CD4-positive, alpha-beta T cell (primary cell): Measurements from ENCODE around the gene CAMSAP1. TPM values are rescaled to one million over a fixed set of nuclear protein-coding genes. Genes with fewer than 3 reads are reported as not detected.

ENCODE experiments used
- ATAC-seq: fragments of 200-7000 bp; cut with Tn5 transposase; one replicate; pipeline ENCODE4 v1.10.0; 2022; ENCODE audit warnings: mild to moderate bottlenecking; ENCODE audit not compliant: poor library complexity
- CTCF ChIA-PET: fragments of 350-600 bp; sonication (Branson Sonifier 250); formaldehyde crosslinking; loops from one replicate; lab custom pipeline; 2021; ENCODE audit warnings: antibody characterized with exemption, inconsistent platforms; lab: Charles Lee
- POLR2A ChIA-PET: fragments of 350-600 bp; sonication (Branson Sonifier 250); formaldehyde crosslinking; loops from one replicate; lab custom pipeline; 2021; ENCODE audit warnings: antibody characterized with exemption, inconsistent platforms; lab: Charles Lee
- DNase-seq, 14 experiments: peaks; one replicate each; pipeline ENCODE4 v3.0.0-alpha.2; 2013 to 2020; ENCODE audit warnings: mixed read lengths in 2 of 14
- H3K27ac ChIP-seq, 2 donors: one replicate each; pipeline versions ENCODE4 v1.5.1 to v1.7.0; 2013; ENCODE audit warnings: low read length in 2 of 2, low read depth in 1 of 2, mild to moderate bottlenecking in 1 of 2
- H3K27me3 ChIP-seq, 2 experiments: 1 replicate in 1 of 2; 2 replicates in 1 of 2; pipeline versions ENCODE4 v1.6.1 to v1.7.0; 2013; ENCODE audit warnings: low read length in 2 of 2, control low read depth in 1 of 2, mild to moderate bottlenecking in 1 of 2, moderate library complexity in 1 of 2; ENCODE audit not compliant: insufficient read depth in 2 of 2, control insufficient read depth in 1 of 2
- H3K36me3 ChIP-seq: one replicate; pipeline ENCODE4 v1.6.1; 2013; ENCODE audit warnings: low read length, control low read depth; ENCODE audit not compliant: insufficient read depth
- H3K4me1 ChIP-seq: one replicate; pipeline ENCODE4 v1.6.1; 2013; ENCODE audit warnings: low read length, control low read depth; ENCODE audit not compliant: insufficient read depth
- H3K4me3 ChIP-seq: one replicate; pipeline ENCODE4 v1.5.1; 2013; ENCODE audit warnings: mild to moderate bottlenecking, low read length, moderate library complexity
- H3K9me3 ChIP-seq, 2 experiments: 1 replicate in 1 of 2; 2 replicates in 1 of 2; pipeline versions ENCODE4 v1.6.1 to v1.7.0; 2013; ENCODE audit warnings: low read length in 2 of 2, mild to moderate bottlenecking in 2 of 2, control low read depth in 1 of 2, moderate library complexity in 1 of 2; ENCODE audit not compliant: control insufficient read depth in 1 of 2, insufficient read depth in 1 of 2
- H3K27ac Mint-ChIP-seq: one replicate; pipeline ENCODE4 v1.8.0; 2020; ENCODE audit warnings: mixed read lengths
- H3K27me3 Mint-ChIP-seq: one replicate; pipeline ENCODE4 v1.8.0; 2021; ENCODE audit warnings: mixed read lengths
- H3K36me3 Mint-ChIP-seq: one replicate; pipeline ENCODE4 v1.8.0; 2021; ENCODE audit warnings: low read depth, mixed read lengths
- H3K4me1 Mint-ChIP-seq: one replicate; pipeline ENCODE4 v1.8.0; 2021; ENCODE audit warnings: low read depth, mixed read lengths
- H3K4me3 Mint-ChIP-seq: one replicate; pipeline ENCODE4 v1.8.0; 2020; ENCODE audit warnings: mild to moderate bottlenecking, mixed read lengths
- H3K9me3 Mint-ChIP-seq: one replicate; pipeline ENCODE4 v1.8.0; 2020; ENCODE audit warnings: mixed read lengths
- CTCF ChIP-seq: fragments of 200-600 bp; IDR thresholded peaks from one replicate; pipeline ENCODE4 v1.8.0; 2022; ENCODE audit warnings: antibody characterized with exemption, mild to moderate bottlenecking
- intact Hi-C, 2 experiments: fragments of 100-400 bp; cut with DNase I in 1 of 2; cut with micrococcal nuclease in 1 of 2; formaldehyde crosslinking; loops; one replicate each; pipeline versions ENCODE4 v1.15.1 to v1.9.0; 2023 to 2025; cut with DNase I, micrococcal nuclease
- total RNA-seq, 174 experiments: library from RNA in 2 of 174; stranded (reverse) in 2 of 174; gene quantifications; one replicate each; pipeline ENCODE4 v1.2.3 and lab custom pipeline; 2021 to 2026

Gene CAMSAP1
- total RNA-seq, 2 experiments from 2014 or later, result 16.8 to 18.2 TPM

GRCh38 chr9:135903786-135904520 is 3.4 kb downstream of the CAMSAP1 start:
- Mint-ChIP-seq H3K36me3 (peaks cover 17% of the 10 kb centered on the region), H3K4me1 (peaks cover 61% of the 10 kb centered on the region), H3K27me3 (no peaks in the 10 kb centered on the region), H3K27ac (no peak overlapping the region), H3K4me3 (peak overlapping the region; percentile 56), H3K9me3 (peaks cover 4% of the 10 kb centered on the region)
- DNase-seq (peak in 1 of 14 experiments; percentile 0), ATAC-seq (no peak)
- H3K4me3 ChIP-seq, result no peak overlapping the region
- no peak for TF ChIP-seq CTCF
- no peaks in the 10 kb centered on the region for H3K9me3 ChIP-seq
- intact Hi-C loops, result loop anchor here in 1 of 2 experiments (10.0 kb wide), 1 partner anchor 1839 kb away; the partner anchor contains the start of gene BRD3
- ChIA-PET POLR2A (no interaction called here), CTCF (no interaction called here)
- H3K27ac ChIP-seq, result no peak overlapping the region
- no peaks in the 10 kb centered on the region for H3K27me3 ChIP-seq
- H3K36me3 ChIP-seq, result no peaks in the 10 kb centered on the region
- peaks cover 45% of the 10 kb centered on the region for H3K4me1 ChIP-seq

GRCh38 chr9:135903358-135903656 is 4.0 kb downstream of the CAMSAP1 start:
- H3K9me3 Mint-ChIP-seq, result peaks cover 6% of the 10 kb centered on the region
- no peaks in the 10 kb centered on the region for H3K27me3 Mint-ChIP-seq
- TF ChIP-seq CTCF, result no peak
- no peak for DNase-seq
- Histone ChIP-seq H3K27ac (no peak overlapping the region), H3K9me3 (no peaks in the 10 kb centered on the region), H3K4me3 (no peak overlapping the region), H3K27me3 (no peaks in the 10 kb centered on the region), H3K4me1 (peaks cover 40% of the 10 kb centered on the region), H3K36me3 (no peaks in the 10 kb centered on the region)
- peaks cover 16% of the 10 kb centered on the region for H3K36me3 Mint-ChIP-seq
- ChIA-PET POLR2A (no interaction called here), CTCF (no interaction called here)
- intact Hi-C loops, result loop anchor here in 1 of 2 experiments (10.0 kb wide), 1 partner anchor 1839 kb away; the partner anchor contains the start of gene BRD3
- no peak overlapping the region for H3K27ac Mint-ChIP-seq
- H3K4me3 Mint-ChIP-seq, result peak overlapping the region; percentile 56
- ATAC-seq, result no peak
- H3K4me1 Mint-ChIP-seq, result peaks cover 59% of the 10 kb centered on the region

GRCh38 chr9:135902655-135903357 is 4.5 kb downstream of the CAMSAP1 start:
- ATAC-seq (no peak), DNase-seq (peak in 1 of 14 experiments; percentile 0)
- ChIA-PET CTCF (no interaction called here), POLR2A (no interaction called here)
- no peak overlapping the region for H3K4me3 ChIP-seq
- TF ChIP-seq CTCF, result no peak
- Mint-ChIP-seq H3K9me3 (peaks cover 6% of the 10 kb centered on the region), H3K27ac (no peak overlapping the region), H3K36me3 (peaks cover 16% of the 10 kb centered on the region), H3K4me3 (peak overlapping the region; percentile 49), H3K27me3 (no peaks in the 10 kb centered on the region), H3K4me1 (peaks cover 62% of the 10 kb centered on the region)
- H3K27ac ChIP-seq, result no peak overlapping the region
- no peaks in the 10 kb centered on the region for H3K36me3 ChIP-seq
- no peaks in the 10 kb centered on the region for H3K9me3 ChIP-seq
- no peaks in the 10 kb centered on the region for H3K27me3 ChIP-seq
- intact Hi-C loops, result loop anchor here in 1 of 2 experiments (10.0 kb wide), 1 partner anchor 1838 kb away; the partner anchor contains the start of gene BRD3
- H3K4me1 ChIP-seq, result peaks cover 36% of the 10 kb centered on the region
